C4-2B (cell line): Measurements from ENCODE around the gene HHIPL1.

Experiments used
- H3K27ac ChIP-seq: fragments of 450-650 bp; 2 replicates; pipeline ENCODE4 v1.5.1; 2017
- CTCF ChIP-seq: fragments of 450-650 bp; conservative IDR thresholded peaks from 2 replicates; pipeline ENCODE4 v1.5.1; 2017; ENCODE audit warnings: mild to moderate bottlenecking
- ZFX ChIP-seq: fragments of 450-650 bp; IDR thresholded peaks from 2 replicates; pipeline ENCODE4 v1.6.1; 2017

HHIPL1 gene

GRCh38 chr14:99726538-99727095 is 81.7 kb downstream of the HHIPL1 start:
- H3K27ac ChIP-seq = no peak overlapping the region
- no peak for TF ChIP-seq ZFX
- no peak for TF ChIP-seq CTCF

DNA sequence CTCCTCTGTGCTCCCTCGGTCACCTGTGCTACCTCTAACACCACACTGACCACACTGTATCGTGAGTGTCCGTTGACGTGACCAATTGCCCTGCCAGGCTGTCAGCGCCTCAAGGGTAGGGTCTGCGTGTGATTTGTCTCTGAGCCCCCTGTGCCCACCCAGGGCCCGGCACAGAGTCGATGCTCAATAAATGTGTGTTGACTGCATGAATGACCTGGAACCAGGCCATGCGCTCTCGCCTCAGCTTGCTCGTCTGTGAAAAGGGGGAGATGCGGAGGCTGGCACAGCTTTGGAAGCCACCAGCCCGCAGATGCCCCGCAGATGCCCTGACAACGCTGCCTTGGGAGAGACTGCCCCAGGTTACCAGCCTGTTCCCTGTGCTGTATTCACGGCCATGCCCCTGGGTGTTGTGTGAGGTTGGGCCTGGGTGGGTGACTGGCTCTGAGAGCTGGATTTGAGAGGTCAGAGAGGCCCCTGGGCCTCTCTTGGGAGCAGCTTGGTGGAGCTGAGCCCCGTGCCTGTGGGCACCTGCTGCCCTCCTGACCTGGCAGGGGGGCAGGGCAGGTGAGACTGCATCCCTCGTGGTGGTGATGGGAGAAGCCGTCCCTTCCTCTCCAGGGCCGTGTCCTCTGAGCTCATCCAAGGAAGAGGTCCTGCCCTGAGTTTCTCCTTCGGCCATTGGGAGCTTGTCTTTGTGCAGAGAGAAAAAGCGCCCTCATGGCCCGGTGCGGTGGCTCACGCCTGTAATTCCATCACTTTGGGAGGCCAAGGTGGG is 82.4 kb downstream of the HHIPL1 start:
- TF ChIP-seq CTCF = no peak
- TF ChIP-seq ZFX = no peak
- no peak overlapping the region for H3K27ac ChIP-seq

DNA sequence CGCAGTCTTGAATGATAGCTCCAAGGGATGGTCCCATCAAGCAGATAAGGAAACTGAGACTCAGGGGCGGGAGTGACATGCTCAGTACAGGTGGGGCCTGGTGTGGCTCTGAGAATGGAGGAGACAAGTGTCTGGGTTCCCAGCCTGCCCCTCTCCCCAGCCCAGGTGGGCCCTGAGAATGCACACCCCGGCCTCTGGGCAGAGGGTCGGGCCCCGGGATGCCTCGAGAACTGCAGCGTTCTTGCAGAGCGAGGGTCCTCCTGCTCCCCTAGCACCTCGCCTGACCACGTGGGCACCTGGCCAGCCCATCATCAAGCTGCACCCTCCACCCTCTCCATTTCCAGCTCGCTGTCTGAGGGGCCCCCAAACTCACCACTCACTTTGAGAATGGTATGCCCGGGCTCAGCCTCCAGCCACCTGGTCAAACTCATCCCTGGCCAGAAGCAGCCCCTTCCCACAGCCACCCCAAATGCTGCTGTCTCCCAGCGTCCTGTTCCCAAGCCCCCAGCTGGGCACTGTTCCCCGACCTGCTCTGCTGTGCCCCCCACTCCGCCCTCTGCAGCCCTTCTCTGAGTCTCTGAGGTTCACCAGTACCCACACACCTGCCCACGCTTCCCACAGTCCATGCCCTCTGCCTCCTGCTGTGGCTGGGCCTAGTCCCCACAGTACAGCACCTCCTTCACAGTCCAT is 83.4 kb downstream of the HHIPL1 start:
- no peak overlapping the region for H3K27ac ChIP-seq
- no peak for TF ChIP-seq ZFX
- no peak for TF ChIP-seq CTCF

DNA sequence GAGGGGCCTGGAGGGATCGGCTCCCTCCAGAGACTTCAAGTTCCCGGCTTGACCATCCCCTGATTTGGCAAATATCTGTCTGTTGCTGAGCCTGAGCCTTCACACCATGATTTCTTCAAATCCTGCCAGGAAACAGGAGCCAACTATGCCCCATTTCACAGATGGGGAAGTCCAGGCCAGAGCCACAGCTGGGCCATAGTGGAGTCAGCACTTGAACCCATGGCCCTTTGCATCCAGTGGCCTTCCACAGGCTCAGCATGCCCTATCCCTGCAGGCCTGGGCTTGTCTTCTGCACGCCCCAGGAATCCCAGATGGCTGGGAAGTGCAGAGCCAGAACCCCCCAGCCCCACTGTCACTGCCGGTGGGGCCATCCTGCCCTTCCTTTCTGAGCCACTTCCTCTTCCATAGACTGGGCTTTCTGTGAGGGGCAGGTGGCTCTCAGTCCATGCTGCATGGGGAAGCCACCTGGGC is 84.1 kb downstream of the HHIPL1 start:
- no peak overlapping the region for H3K27ac ChIP-seq
- TF ChIP-seq CTCF = no peak
- no peak for TF ChIP-seq ZFX
